Subcutaneous abdominal adipose tissue (tissue), 5 donors: ENCODE data around the gene ADK.

ENCODE experiments used
- H3K27ac ChIP-seq: one replicate; pipeline ENCODE4 v1.7.0; 2013; ENCODE audit warnings: low read depth, mild to moderate bottlenecking, inconsistent platforms, low read length, moderate library complexity
- H3K27me3 ChIP-seq, 5 donors: one replicate each; pipeline ENCODE4 v1.7.0; 2013; ENCODE audit warnings: low read length in 5 of 5, inconsistent platforms in 1 of 5; ENCODE audit not compliant: control insufficient read depth in 5 of 5, insufficient read depth in 4 of 5
- H3K36me3 ChIP-seq, 5 donors: one replicate each; pipeline ENCODE4 v1.7.0; 2013; ENCODE audit warnings: low read length in 5 of 5; ENCODE audit not compliant: control insufficient read depth in 5 of 5, insufficient read depth in 5 of 5
- H3K4me1 ChIP-seq, 5 donors: one replicate each; pipeline ENCODE4 v1.7.0; 2013; ENCODE audit warnings: low read length in 5 of 5, mild to moderate bottlenecking in 3 of 5, moderate library complexity in 1 of 5; ENCODE audit not compliant: control insufficient read depth in 5 of 5, insufficient read depth in 5 of 5
- H3K4me3 ChIP-seq, 5 donors: one replicate each; pipeline ENCODE4 v1.7.0; 2013; ENCODE audit warnings: low read length in 5 of 5, low read depth in 1 of 5
- H3K9ac ChIP-seq, 5 donors: one replicate each; pipeline ENCODE4 v1.7.0; 2013; ENCODE audit warnings: low read length in 5 of 5, mild to moderate bottlenecking in 4 of 5, moderate library complexity in 3 of 5
- H3K9me3 ChIP-seq, 5 donors: one replicate each; pipeline ENCODE4 v1.7.0; 2013; ENCODE audit warnings: low read length in 5 of 5; ENCODE audit not compliant: control insufficient read depth in 5 of 5
- donor health status: healthy.
- donor health status: healthy.
- donor health status: healthy.
- donor health status: healthy.
- donor health status: healthy.

ADK gene

GRCh38 chr10:74718208-74718607 lies 567.2 kb downstream of the ADK start:
- Histone ChIP-seq H3K9ac (no peak overlapping the region), H3K27me3 (no peaks in the 10 kb centered on the region), H3K27ac (no peak overlapping the region), H3K36me3 (peaks cover 0 to 2% (median 0%) of the 10 kb centered on the region in 5 donors), H3K4me1 (no peaks in the 10 kb centered on the region), H3K4me3 (no peak overlapping the region), H3K9me3 (peaks cover 0 to 15% (median 10%) of the 10 kb centered on the region in 5 donors)

- no peaks in the 10 kb centered on the region for H3K27me3 ChIP-seq
- peaks cover 0 to 4% (median 0%) of the 10 kb centered on the region in 5 donors for H3K9me3 ChIP-seq
- no peaks in the 10 kb centered on the region for H3K36me3 ChIP-seq
- no peak overlapping the region for H3K4me3 ChIP-seq
- H3K27ac ChIP-seq, result no peak overlapping the region
- H3K4me1 ChIP-seq, result no peaks in the 10 kb centered on the region
- no peak overlapping the region for H3K9ac ChIP-seq
These were observed 577.2 kb downstream of the ADK start for GRCh38 chr10:74728225-74728624.

- H3K27me3 ChIP-seq, result no peaks in the 10 kb centered on the region
- H3K4me3 ChIP-seq, result no peak overlapping the region
- no peak overlapping the region for H3K9ac ChIP-seq
- peaks cover 0 to 4% (median 0%) of the 10 kb centered on the region in 5 donors for H3K9me3 ChIP-seq
- H3K36me3 ChIP-seq, result no peaks in the 10 kb centered on the region
- no peak overlapping the region for H3K27ac ChIP-seq
- no peaks in the 10 kb centered on the region for H3K4me1 ChIP-seq
These were observed 579.2 kb downstream of the ADK start for GRCh38 chr10:74730246-74730645.

GRCh38 chr10:74733612-74734011 lies 582.6 kb downstream of the ADK start:
- Histone ChIP-seq H3K9me3 (no peaks in the 10 kb centered on the region), H3K27me3 (no peaks in the 10 kb centered on the region), H3K9ac (no peak overlapping the region), H3K27ac (no peak overlapping the region), H3K4me1 (peaks cover 0 to 6% (median 2%) of the 10 kb centered on the region in 5 donors), H3K4me3 (no peak overlapping the region), H3K36me3 (no peaks in the 10 kb centered on the region)

DNA sequence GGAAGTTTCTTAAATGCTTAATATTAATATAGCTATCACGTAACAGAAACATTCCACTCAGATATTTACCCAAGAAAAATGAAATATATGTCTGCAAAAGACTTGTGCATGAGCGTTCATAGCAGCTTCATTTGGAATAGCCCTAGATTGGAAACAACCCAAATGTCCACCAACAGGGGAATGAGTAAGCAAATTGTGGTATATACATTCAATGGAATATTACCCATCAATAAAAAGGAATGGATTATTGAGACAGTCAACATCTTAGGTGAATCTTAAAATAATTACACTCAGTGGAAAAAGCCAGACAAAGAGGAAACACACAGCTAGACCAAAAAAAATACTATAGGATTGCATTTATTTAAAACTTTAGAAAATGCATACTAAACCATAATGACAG lies 585.0 kb downstream of the ADK start:
- Histone ChIP-seq H3K36me3 (no peaks in the 10 kb centered on the region), H3K9ac (no peak overlapping the region), H3K4me1 (peaks cover 5 to 13% (median 9%) of the 10 kb centered on the region in 5 donors), H3K27me3 (no peaks in the 10 kb centered on the region), H3K4me3 (no peak overlapping the region), H3K9me3 (no peaks in the 10 kb centered on the region), H3K27ac (no peak overlapping the region)

DNA sequence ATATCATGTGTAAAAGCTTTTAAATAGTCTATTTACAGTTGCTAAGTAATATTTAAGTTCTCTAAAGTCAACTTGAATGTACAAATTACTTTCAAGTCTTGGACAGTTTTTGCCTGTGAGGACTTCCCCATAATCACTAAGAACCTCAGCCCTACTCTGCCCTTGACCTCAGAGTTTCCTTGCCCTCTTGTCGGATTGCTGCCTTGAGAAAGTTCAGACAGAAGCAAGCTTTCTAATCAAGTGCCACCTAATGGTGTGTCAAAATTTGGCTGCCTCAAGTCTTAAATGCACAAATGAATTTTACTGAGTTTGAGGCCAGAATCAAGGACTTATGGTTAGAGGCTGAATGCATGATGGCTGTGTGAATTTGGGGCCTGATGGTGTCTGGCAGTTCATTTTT lies 587.0 kb downstream of the ADK start:
- Histone ChIP-seq H3K9me3 (no peaks in the 10 kb centered on the region), H3K4me1 (peaks cover 5 to 13% (median 9%) of the 10 kb centered on the region in 5 donors), H3K4me3 (no peak overlapping the region), H3K27ac (no peak overlapping the region), H3K27me3 (no peaks in the 10 kb centered on the region), H3K36me3 (no peaks in the 10 kb centered on the region), H3K9ac (no peak overlapping the region)

GRCh38 chr10:74738542-74738941 lies 587.5 kb downstream of the ADK start:
- no peak overlapping the region for H3K4me3 ChIP-seq
- no peaks in the 10 kb centered on the region for H3K27me3 ChIP-seq
- H3K9ac ChIP-seq, result no peak overlapping the region
- no peaks in the 10 kb centered on the region for H3K36me3 ChIP-seq
- no peaks in the 10 kb centered on the region for H3K9me3 ChIP-seq
- H3K4me1 ChIP-seq, result peaks cover 5 to 13% (median 9%) of the 10 kb centered on the region in 5 donors
- no peak overlapping the region for H3K27ac ChIP-seq

DNA sequence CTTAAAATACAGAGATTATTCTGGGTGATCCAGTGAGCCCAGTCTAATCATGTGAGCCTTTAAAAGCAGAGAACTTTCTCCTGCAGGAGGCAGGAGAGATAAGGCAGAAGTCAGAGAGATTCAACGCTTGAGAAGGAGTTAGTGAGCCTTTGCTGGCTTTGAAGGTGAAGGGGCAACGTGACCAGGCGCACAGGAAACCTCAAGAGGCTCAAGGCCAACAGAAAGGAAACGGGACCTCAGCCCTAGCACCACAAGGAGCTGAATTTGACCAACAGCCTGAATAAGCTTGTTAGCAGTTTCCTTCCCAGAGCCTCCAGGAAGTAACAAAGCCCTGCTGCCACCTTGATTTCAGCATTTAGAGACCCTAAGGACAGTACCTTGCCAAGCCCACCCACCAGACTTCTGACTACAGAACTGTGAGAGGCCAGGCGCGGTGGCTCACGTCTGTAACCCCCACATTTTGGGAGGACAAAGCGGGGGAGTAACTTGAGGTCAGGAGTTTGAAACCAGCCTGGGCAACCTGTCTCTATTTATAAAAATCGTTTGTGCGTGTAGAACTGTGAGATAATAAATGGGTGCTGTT lies 588.1 kb downstream of the ADK start:
- no peaks in the 10 kb centered on the region for H3K9me3 ChIP-seq
- no peak overlapping the region for H3K27ac ChIP-seq
- H3K36me3 ChIP-seq, result no peaks in the 10 kb centered on the region

GRCh38 chr10:74743401-74743800 lies 592.4 kb downstream of the ADK start:
- H3K9ac ChIP-seq, result no peak overlapping the region
- no peaks in the 10 kb centered on the region for H3K9me3 ChIP-seq
- no peak overlapping the region for H3K4me3 ChIP-seq
- H3K4me1 ChIP-seq, result peaks cover 5 to 9% (median 7%) of the 10 kb centered on the region in 5 donors
- no peak overlapping the region for H3K27ac ChIP-seq
- no peaks in the 10 kb centered on the region for H3K36me3 ChIP-seq
- no peaks in the 10 kb centered on the region for H3K27me3 ChIP-seq

More for the DNA sequence above, 588.1 kb downstream of the ADK start:
- Histone ChIP-seq H3K4me1 (peaks cover 5 to 13% (median 9%) of the 10 kb centered on the region in 5 donors), H3K9ac (no peak overlapping the region), H3K4me3 (peak overlapping the region in 1 of 5 donors; percentile 22), H3K27me3 (no peaks in the 10 kb centered on the region)

GRCh38 chr10:74745449-74745848 lies 594.4 kb downstream of the ADK start:
- no peak overlapping the region for H3K4me3 ChIP-seq
- no peaks in the 10 kb centered on the region for H3K36me3 ChIP-seq
- H3K27me3 ChIP-seq, result no peaks in the 10 kb centered on the region
- no peak overlapping the region for H3K9ac ChIP-seq
- H3K9me3 ChIP-seq, result no peaks in the 10 kb centered on the region
- no peak overlapping the region for H3K27ac ChIP-seq
- no peaks in the 10 kb centered on the region for H3K4me1 ChIP-seq
